Measurements from ENCODE around the gene SCN4A.
"Not testable (repeated sequence)": the region's sequence is repeated elsewhere in the genome, so short reads cannot be mapped to it uniquely, and the experiment has no call there.

SCN4A gene

GRCh38 chr17:63932721-63933120, 40.0 kb downstream of the SCN4A start:
- no peak for DNase-seq

GRCh38 chr17:63931981-63932561, 40.6 kb downstream of the SCN4A start, which contains the start of gene CD79B:
CD79B (minus strand) TSS chr17:63932331; CDS start chr17:63932261, 70 bp downstream.
- DNase-seq = peak in 2 of 3 donors; percentile 14 to 27

GRCh38 chr17:63930951-63931575, 41.7 kb downstream of the SCN4A start:
- DNase-seq = peak; percentile 65 to 81 (median 70)

GRCh38 chr17:63929860-63930766, 42.6 kb downstream of the SCN4A start:
- DNase-seq = no peak

GRCh38 chr17:63928966-63929695, 43.6 kb downstream of the SCN4A start:
- no peak for DNase-seq

- no peak for DNase-seq
These were observed 44.5 kb downstream of the SCN4A start for GRCh38 chr17:63928172-63928666.

GRCh38 chr17:63927464-63928171, 45.1 kb downstream of the SCN4A start:
- DNase-seq = no peak

- DNase-seq = no peak
These were observed 46.6 kb downstream of the SCN4A start for GRCh38 chr17:63926164-63926563.

GRCh38 chr17:63925615-63926014, 47.1 kb downstream of the SCN4A start:
- no peak for DNase-seq

GRCh38 chr17:63922402-63922801, 50.3 kb downstream of the SCN4A start:
- DNase-seq = not testable (repeated sequence)

GRCh38 chr17:63920779-63921178, 51.9 kb downstream of the SCN4A start:
- DNase-seq = not testable (repeated sequence)

- not testable (repeated sequence) for DNase-seq
These were observed 52.7 kb downstream of the SCN4A start for GRCh38 chr17:63920050-63920449.

GRCh38 chr17:63919311-63919723, 53.4 kb downstream of the SCN4A start:
- DNase-seq = peak; percentile 76 to 82 (median 81)

- not testable (repeated sequence) for DNase-seq
These were observed 53.9 kb downstream of the SCN4A start, which contains the start of gene GH1 for GRCh38 chr17:63918789-63919305. GH1 (minus strand) TSS chr17:63918839; CDS start chr17:63918776, 63 bp downstream.

- no peak for DNase-seq
These were observed 54.4 kb downstream of the SCN4A start for GRCh38 chr17:63918305-63918704.

- no peak for DNase-seq
These were observed 55.1 kb downstream of the SCN4A start for GRCh38 chr17:63917646-63918045.

GRCh38 chr17:63917206-63917605, 55.5 kb downstream of the SCN4A start:
- not testable (repeated sequence) for DNase-seq

GRCh38 chr17:63916566-63917185, 56.0 kb downstream of the SCN4A start:
- no peak for DNase-seq

GRCh38 chr17:63915753-63916152, 57.0 kb downstream of the SCN4A start:
- DNase-seq = peak in 1 of 3 donors; percentile 11

GRCh38 chr17:63914471-63914870, 58.2 kb downstream of the SCN4A start:
- DNase-seq = no peak

- peak; percentile 45 to 60 (median 59) for DNase-seq
These were observed 61.0 kb downstream of the SCN4A start for GRCh38 chr17:63911657-63912100.
